ENCODE results near the gene FKBP14. TPM values are rescaled to one million over a fixed set of nuclear protein-coding genes. Genes with fewer than 3 reads are reported as not detected.

FKBP14 gene
- total and polyA plus RNA-seq, 9 of the 15 experiments (the other 6 are each of a cell fraction or from before 2014, with no cell fraction given): 5.3 to 27.9 (median 14.3) TPM

DNA sequence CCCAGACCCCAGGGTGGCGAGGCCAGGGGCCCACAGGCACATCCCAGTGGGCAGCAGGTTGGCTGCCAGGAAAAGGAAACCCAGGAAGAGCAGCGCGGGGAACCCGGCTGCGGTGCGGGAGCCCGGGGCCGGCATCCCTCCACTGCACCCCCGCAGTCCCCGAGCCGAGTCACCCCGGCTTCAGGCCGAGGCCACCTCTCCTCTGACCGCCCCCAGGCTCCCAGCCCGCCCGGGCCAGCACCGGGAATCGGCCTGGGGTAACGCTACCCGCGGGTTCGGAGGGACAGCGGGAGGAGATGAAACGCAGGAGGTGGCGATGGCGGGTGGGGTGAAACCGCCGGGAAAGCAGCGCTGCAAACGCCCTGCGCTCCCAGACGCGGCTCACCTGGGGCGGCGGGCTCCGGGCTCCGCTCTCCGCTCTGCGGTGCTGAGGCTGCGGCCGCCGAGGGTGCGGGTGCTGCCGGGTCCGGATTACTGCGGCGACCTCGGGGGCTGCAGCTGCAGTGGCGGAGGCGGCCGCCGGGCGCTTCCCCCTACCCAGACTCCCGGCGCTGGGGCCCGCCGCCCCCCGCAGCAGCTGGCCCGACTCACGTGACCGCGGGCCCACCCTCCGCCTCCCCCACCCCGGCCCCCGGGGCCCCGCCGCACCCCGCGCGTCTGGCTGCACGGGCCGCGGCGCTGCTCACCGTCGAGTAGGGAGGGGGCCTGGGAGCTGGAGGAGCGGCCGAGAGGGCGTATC lies 37.1 kb downstream of the FKBP14 start, which contains the start of gene SCRN1 (continued):
- TF ChIP-seq, protein P1, sequence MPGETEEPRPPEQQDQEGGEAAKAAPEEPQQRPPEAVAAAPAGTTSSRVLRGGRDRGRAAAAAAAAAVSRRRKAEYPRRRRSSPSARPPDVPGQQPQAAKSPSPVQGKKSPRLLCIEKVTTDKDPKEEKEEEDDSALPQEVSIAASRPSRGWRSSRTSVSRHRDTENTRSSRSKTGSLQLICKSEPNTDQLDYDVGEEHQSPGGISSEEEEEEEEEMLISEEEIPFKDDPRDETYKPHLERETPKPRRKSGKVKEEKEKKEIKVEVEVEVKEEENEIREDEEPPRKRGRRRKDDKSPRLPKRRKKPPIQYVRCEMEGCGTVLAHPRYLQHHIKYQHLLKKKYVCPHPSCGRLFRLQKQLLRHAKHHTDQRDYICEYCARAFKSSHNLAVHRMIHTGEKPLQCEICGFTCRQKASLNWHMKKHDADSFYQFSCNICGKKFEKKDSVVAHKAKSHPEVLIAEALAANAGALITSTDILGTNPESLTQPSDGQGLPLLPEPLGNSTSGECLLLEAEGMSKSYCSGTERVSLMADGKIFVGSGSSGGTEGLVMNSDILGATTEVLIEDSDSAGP (CRISPR knock-in tag; IDR thresholded peaks at IDR 0.05): no peak

DNA sequence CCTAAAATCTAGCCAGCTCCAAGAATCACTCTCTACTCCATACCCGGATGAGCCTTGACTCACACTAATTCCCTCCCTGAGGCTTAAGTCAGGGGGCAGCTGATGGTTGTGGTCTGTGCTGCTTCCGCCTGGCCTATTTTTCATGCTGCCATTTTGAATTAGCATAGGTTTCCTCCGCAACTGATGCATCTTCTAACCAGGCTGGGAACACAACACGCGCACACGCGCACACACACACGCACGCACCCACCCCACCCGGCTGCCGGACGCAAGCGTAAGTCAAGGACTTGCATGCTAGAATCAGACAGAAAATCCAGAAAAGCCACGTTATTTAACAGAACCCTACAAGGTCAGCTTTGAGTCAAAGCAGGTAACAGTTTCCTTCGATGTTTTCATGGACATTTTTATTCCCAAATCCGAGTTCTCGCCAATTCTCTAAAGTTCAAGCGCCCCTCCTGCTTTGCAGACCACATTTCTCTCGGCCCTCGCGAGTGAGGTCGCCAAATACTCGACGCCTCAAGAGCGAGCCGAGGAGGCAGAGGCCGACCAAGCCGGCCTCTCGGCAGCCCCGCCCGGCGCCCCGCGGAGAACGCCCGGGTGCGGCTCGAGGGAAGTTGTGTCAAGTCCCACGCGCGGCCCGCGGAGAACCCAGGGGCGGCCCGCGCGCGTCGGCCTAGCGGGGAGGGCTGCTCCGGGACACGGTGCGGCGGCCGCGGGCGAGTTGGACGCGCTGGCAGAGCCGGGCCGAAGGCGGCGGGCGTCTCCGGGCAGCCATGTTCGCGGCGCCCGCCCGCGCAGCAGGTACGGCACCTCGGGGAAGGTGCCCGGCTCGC lies 37.9 kb downstream of the FKBP14 start:
- POLR2A ChIA-PET: interaction anchor here (0.5 to 0.7 kb wide), 2 partner anchors 21 to 73 kb away, joined by 3 read pairs; no protein-coding TSS in a partner anchor
- no peak for FAIRE-seq
- Histone ChIP-seq H3K27ac (ENCODE audit: extremely low read depth, low read depth, low read length) (no peak overlapping the region), H3K4me3 (no peak overlapping the region), H3K36me3 (ENCODE audit: control insufficient read depth, insufficient read depth, low read length) (no peaks in the 10 kb centered on the region), H3K27me3 (ENCODE audit: control insufficient read depth in 2 of 2, insufficient read depth in 2 of 2, low read length in 2 of 2) (peaks cover 2 to 8% of the 10 kb centered on the region in 2 experiments; a peak in 2 of 5 replicates), H3K4me2 (ENCODE audit: insufficient read depth, low read length) (no peak overlapping the region), H3K9me1 (ENCODE audit: control insufficient read depth, insufficient read depth, low read length) (no peaks in the 10 kb centered on the region), H3K79me2 (ENCODE audit: control insufficient read depth, insufficient read depth, low read length) (no peaks in the 10 kb centered on the region), H3K4me1 (replicated peaks in 1 of 2; ENCODE audit: control insufficient read depth in 2 of 2, insufficient read depth in 2 of 2, low read length in 2 of 2) (peaks cover 0 to 6% of the 10 kb centered on the region in 2 experiments; a peak in 2 of 5 replicates), H4K20me1 (replicated peaks; ENCODE audit: control insufficient read depth, insufficient read depth, low read length) (no peaks in the 10 kb centered on the region), H2AFZ (ENCODE audit: low read depth, low read length) (peak overlapping the region; percentile 81; the same call in 1 of the 2 replicates), H3K9me3 (replicated peaks; ENCODE audit: control insufficient read depth, insufficient read depth, low read depth, low read length) (no peaks in the 10 kb centered on the region; the same call in 1 of the 2 replicates), H3K9ac (ENCODE audit: insufficient read depth in 1 of 2, low read depth in 2 of 2, low read length in 2 of 2) (no peak overlapping the region)
- intact Hi-C loops (cut with micrococcal nuclease) (no loop called here), in situ Hi-C loops (cut with MboI) (no loop called here)
- CTCF ChIA-PET (ENCODE audit: low intra/inter-chr PET ratio): no interaction called here
- BruUV-seq (replicated peaks): no TSS peak
- no peak for ATAC-seq
- no peak for DNase-seq (ENCODE audit: extremely low read depth in 1 of 4, low spot score in 3 of 4)
- WGBS (ENCODE audit: insufficient coverage, low coverage, missing lambda C conversion rate): 89% methylated on average over 29 of the region's 75 CpGs
- TF ChIP-seq GATAD2A (IDR thresholded peaks at IDR 0.05): no peak
- TF ChIP-seq, protein P2, sequence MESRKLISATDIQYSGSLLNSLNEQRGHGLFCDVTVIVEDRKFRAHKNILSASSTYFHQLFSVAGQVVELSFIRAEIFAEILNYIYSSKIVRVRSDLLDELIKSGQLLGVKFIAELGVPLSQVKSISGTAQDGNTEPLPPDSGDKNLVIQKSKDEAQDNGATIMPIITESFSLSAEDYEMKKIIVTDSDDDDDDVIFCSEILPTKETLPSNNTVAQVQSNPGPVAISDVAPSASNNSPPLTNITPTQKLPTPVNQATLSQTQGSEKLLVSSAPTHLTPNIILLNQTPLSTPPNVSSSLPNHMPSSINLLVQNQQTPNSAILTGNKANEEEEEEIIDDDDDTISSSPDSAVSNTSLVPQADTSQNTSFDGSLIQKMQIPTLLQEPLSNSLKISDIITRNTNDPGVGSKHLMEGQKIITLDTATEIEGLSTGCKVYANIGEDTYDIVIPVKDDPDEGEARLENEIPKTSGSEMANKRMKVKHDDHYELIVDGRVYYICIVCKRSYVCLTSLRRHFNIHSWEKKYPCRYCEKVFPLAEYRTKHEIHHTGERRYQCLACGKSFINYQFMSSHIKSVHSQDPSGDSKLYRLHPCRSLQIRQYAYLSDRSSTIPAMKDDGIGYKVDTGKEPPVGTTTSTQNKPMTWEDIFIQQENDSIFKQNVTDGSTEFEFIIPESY (CRISPR knock-in tag; IDR thresholded peaks at IDR 0.05): 0 out of 2 replicates have a peak, but pooled peaks have one; percentile 7
